Smooth muscle cell (in vitro differentiated cells): ENCODE data around the gene FREM3. TPM values are rescaled to one million over a fixed set of nuclear protein-coding genes. Genes with fewer than 3 reads are reported as not detected.

ENCODE experiments used
- DNase-seq: peaks from one replicate; lab custom pipeline; 2025; ENCODE audit not compliant: unreplicated experiment; lab: John Stamatoyannopoulos, UW
- H2AFZ ChIP-seq: fragments of 200-600 bp; sonication (generic); 2 replicates; pipeline ENCODE4 v1.6.0; 2016; ENCODE audit warnings: antibody characterized with exemption, low read depth, mild to moderate bottlenecking
- H3F3A ChIP-seq: fragments of 200-600 bp; sonication (generic); 2 replicates; pipeline ENCODE4 v1.6.0; 2017; ENCODE audit warnings: antibody characterized with exemption, low read depth
- H3K27ac ChIP-seq: fragments of 200-600 bp; sonication (generic); 2 replicates; pipeline ENCODE4 v1.5.1; 2016; ENCODE audit warnings: low read depth, mild to moderate bottlenecking
- H3K27me3 ChIP-seq: fragments of 200-600 bp; sonication (generic); 2 replicates; pipeline ENCODE4 v1.6.1; 2016; ENCODE audit warnings: low read depth, mild to moderate bottlenecking
- H3K36me3 ChIP-seq: fragments of 200-600 bp; sonication (generic); 2 replicates; pipeline ENCODE4 v1.5.1; 2016; ENCODE audit warnings: low read depth
- H3K4me1 ChIP-seq: fragments of 200-600 bp; sonication (generic); 2 replicates; pipeline ENCODE4 v1.5.1; 2016; ENCODE audit warnings: low read depth
- H3K4me2 ChIP-seq: fragments of 200-600 bp; sonication (generic); 2 replicates; pipeline ENCODE4 v1.6.0; 2016; ENCODE audit warnings: mild to moderate bottlenecking
- H3K4me3 ChIP-seq: fragments of 200-600 bp; sonication (generic); 2 replicates; pipeline ENCODE4 v1.5.1; 2016; ENCODE audit warnings: mild to moderate bottlenecking
- H3K79me2 ChIP-seq: fragments of 200-600 bp; sonication (generic); 2 replicates; pipeline ENCODE4 v1.6.0; 2016; ENCODE audit warnings: low read depth, mild to moderate bottlenecking
- H3K9ac ChIP-seq: fragments of 200-600 bp; sonication (generic); 2 replicates; pipeline ENCODE4 v1.6.0; 2016; ENCODE audit warnings: low read depth
- H3K9me3 ChIP-seq: fragments of 200-600 bp; sonication (generic); replicated peaks from 2 replicates; pipeline ENCODE4 v1.5.1; 2016; ENCODE audit warnings: low read depth
- H4K20me1 ChIP-seq: fragments of 200-600 bp; sonication (generic); 2 replicates; pipeline ENCODE4 v1.6.0; 2016; ENCODE audit warnings: low read depth
- whole genome bisulfite sequencing: methylation state at CpG from one replicate; pipeline ENCODE4 v1.1.7; 2016; ENCODE audit warnings: low lambda C conversion rate; 5-methylcytosine and 5-hydroxymethylcytosine counted together
- polyA plus RNA-seq: library from polyadenylated mRNA; unstranded; fragments of >200 nt; fragmentation: Nextera tagmentation; extraction: Ambion mirVana; gene quantifications from 2 replicates; pipeline ENCODE4 v1.2.1, GENCODE V29; 2016
- total RNA-seq: library from RNA; depleted of rRNA; stranded (reverse); fragments of >200 nt; gene quantifications from 2 replicates; pipeline ENCODE4 v1.2.3, GENCODE V29; 2014
- TF ChIP-seq, protein P1 (sequence below): fragments of 200-600 bp; sonication (generic); IDR thresholded peaks from 2 replicates; pipeline ENCODE4 v1.5.1; 2017; ENCODE audit warnings: borderline replicate concordance, mild to moderate bottlenecking, antibody characterized with exemption; ENCODE audit not compliant: insufficient read depth, poor library complexity, severe bottlenecking

FREM3 gene
- total and polyA plus RNA-seq, 2 experiments from 2014 or later: not detected

- Histone ChIP-seq H3K27ac (no peak overlapping the region), H3K9me3 (no peaks in the 10 kb centered on the region), H3K36me3 (no peaks in the 10 kb centered on the region), H3K4me2 (no peak overlapping the region), H2AFZ (no peak overlapping the region), H3K27me3 (no peaks in the 10 kb centered on the region), H3K4me1 (no peaks in the 10 kb centered on the region), H3F3A (no peaks in the 10 kb centered on the region), H3K79me2 (no peaks in the 10 kb centered on the region), H3K9ac (no peak overlapping the region), H3K4me3 (no peak overlapping the region), H4K20me1 (no peaks in the 10 kb centered on the region)
- TF ChIP-seq, protein P1, sequence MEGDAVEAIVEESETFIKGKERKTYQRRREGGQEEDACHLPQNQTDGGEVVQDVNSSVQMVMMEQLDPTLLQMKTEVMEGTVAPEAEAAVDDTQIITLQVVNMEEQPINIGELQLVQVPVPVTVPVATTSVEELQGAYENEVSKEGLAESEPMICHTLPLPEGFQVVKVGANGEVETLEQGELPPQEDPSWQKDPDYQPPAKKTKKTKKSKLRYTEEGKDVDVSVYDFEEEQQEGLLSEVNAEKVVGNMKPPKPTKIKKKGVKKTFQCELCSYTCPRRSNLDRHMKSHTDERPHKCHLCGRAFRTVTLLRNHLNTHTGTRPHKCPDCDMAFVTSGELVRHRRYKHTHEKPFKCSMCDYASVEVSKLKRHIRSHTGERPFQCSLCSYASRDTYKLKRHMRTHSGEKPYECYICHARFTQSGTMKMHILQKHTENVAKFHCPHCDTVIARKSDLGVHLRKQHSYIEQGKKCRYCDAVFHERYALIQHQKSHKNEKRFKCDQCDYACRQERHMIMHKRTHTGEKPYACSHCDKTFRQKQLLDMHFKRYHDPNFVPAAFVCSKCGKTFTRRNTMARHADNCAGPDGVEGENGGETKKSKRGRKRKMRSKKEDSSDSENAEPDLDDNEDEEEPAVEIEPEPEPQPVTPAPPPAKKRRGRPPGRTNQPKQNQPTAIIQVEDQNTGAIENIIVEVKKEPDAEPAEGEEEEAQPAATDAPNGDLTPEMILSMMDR: no peak
- WGBS: 88% methylated on average over 4 of the region's 4 CpGs
- no peak for DNase-seq
Observed at GRCh38 chr4:143658336-143658735, 42.1 kb downstream of the FREM3 start.

DNA sequence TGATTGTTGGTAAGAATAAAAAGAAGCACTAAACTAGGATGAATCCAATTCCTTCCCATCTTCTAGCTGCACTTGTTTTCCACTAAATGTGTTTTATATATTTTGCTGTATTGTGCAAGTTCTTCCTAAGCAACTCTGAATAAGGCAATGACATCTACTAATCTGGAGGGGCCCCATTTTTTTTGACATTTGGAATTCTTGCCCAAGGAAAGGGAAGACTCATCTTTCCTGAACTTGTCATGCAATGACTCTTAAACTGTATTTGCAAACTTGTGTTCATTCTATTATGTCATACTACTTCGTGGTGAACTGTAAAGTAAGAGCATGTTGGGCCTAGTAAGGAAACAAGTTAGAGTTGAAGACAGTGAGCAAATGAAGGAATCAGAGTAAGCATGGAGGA is 45.9 kb downstream of the FREM3 start:
- H2AFZ ChIP-seq: no peak overlapping the region
- H3K27me3 ChIP-seq: no peaks in the 10 kb centered on the region
- no peak overlapping the region for H3K4me3 ChIP-seq
- H3K9ac ChIP-seq: no peak overlapping the region
- no peak overlapping the region for H3K4me2 ChIP-seq
- 79% methylated on average over 1 of the region's 1 CpG for WGBS
- H3K36me3 ChIP-seq: no peaks in the 10 kb centered on the region
- TF ChIP-seq, protein P1: no peak
- H3K9me3 ChIP-seq: no peaks in the 10 kb centered on the region
- H3K79me2 ChIP-seq: no peaks in the 10 kb centered on the region
- H3K27ac ChIP-seq: no peak overlapping the region
- H3F3A ChIP-seq: no peaks in the 10 kb centered on the region
- H4K20me1 ChIP-seq: no peaks in the 10 kb centered on the region
- DNase-seq: no peak
- no peaks in the 10 kb centered on the region for H3K4me1 ChIP-seq

DNA sequence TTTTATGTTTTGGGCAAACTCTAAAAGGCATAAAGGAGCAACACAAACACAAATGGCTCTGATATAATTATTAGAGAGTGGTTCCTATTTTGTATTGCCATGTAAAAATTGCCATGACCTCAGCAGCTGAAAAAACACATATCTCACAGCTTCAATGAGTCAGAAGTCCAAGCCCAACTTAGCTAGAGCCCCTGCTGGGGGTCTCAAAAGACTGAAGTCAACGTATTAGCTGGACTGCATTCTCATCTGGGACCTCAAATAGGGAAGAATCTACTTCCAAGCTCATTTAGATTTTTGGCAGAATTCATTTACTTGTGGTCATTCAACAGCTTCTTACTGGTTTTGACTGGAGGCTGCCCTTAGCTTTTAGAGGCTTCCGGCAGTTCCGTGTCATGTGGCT is 47.4 kb downstream of the FREM3 start:
- Histone ChIP-seq H3K4me3 (no peak overlapping the region), H3K4me1 (no peaks in the 10 kb centered on the region), H4K20me1 (no peaks in the 10 kb centered on the region), H3F3A (no peaks in the 10 kb centered on the region), H3K9ac (no peak overlapping the region), H3K9me3 (no peaks in the 10 kb centered on the region), H3K4me2 (no peak overlapping the region), H3K27ac (no peak overlapping the region), H2AFZ (no peak overlapping the region), H3K36me3 (no peaks in the 10 kb centered on the region), H3K79me2 (no peaks in the 10 kb centered on the region), H3K27me3 (no peaks in the 10 kb centered on the region)
- WGBS: 91% methylated on average over 3 of the region's 3 CpGs
- TF ChIP-seq, protein P1: no peak
- no peak for DNase-seq

DNA sequence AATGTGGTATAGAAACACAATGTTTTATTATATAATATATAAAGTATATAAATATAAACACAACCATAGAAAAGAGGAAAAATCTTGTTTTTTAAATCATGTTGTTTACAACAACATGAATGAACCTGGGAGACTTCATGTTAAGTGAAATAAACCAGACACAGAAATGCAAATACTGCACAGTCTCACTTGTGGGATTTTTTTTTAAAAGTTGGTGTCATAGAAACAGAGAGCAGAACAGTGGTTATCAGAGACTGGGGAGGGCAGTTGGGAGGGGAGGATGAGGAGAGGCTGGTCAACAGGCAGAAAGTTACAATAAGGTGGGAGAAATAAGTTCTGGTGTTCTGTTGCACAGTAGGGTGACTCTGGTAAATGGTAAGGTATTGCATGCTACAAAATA is 57.1 kb downstream of the FREM3 start:
- no peak for DNase-seq
- Histone ChIP-seq H3K4me1 (no peaks in the 10 kb centered on the region), H3K36me3 (no peaks in the 10 kb centered on the region), H3K27ac (no peak overlapping the region), H3K27me3 (no peaks in the 10 kb centered on the region), H4K20me1 (no peaks in the 10 kb centered on the region), H3K4me2 (no peak overlapping the region), H3K9ac (no peak overlapping the region), H2AFZ (no peak overlapping the region), H3F3A (no peaks in the 10 kb centered on the region), H3K9me3 (no peaks in the 10 kb centered on the region), H3K79me2 (no peaks in the 10 kb centered on the region), H3K4me3 (no peak overlapping the region)
- TF ChIP-seq, protein P1: no peak
